Endothelial cell of umbilical vein (primary cell): ENCODE data around the gene MCU. TPM values are rescaled to one million over a fixed set of nuclear protein-coding genes. Genes with fewer than 3 reads are reported as not detected.

ENCODE experiments used
- BruUV-seq: library from RNA; stranded (reverse); fragments of 400-500 nt; replicated peaks from 2 replicates; lab custom pipeline; 2021; lab: Mats Ljungman, UMichigan
- CTCF ChIA-PET: fragments of 300-600, 350-600 bp; sonication (Branson Sonifier 250); formaldehyde crosslinking; loops from one replicate; lab custom pipeline; 2021; ENCODE audit warnings: antibody characterized with exemption, inconsistent platforms; lab: Charles Lee
- POLR2A ChIA-PET: fragments of 300-600, 350-600 bp; sonication (Branson Sonifier 250); formaldehyde crosslinking; loops from one replicate; lab custom pipeline; 2021; ENCODE audit warnings: antibody characterized with exemption, inconsistent platforms; lab: Charles Lee
- DNase-seq: peaks from one replicate; pipeline ENCODE4 v3.0.0-alpha.2; 2011; ENCODE audit warnings: low read depth, low spot score
- FAIRE-seq: peaks from 2 replicates; lab custom pipeline; 2011; peaks lifted over from hg19 to GRCh38; lab: Jason Lieb, UNC
- H2AFZ ChIP-seq: 2 replicates; pipeline ENCODE4 v1.6.0; 2012; ENCODE audit warnings: low read depth, low read length, control low read depth, inconsistent platforms
- H3K27ac ChIP-seq: 2 replicates; pipeline ENCODE4 v1.5.1; 2011; ENCODE audit warnings: low read depth, mild to moderate bottlenecking, control low read depth, low read length, moderate library complexity; ENCODE audit not compliant: insufficient read depth
- H3K27me3 ChIP-seq, 2 experiments: 2 replicates each; pipeline versions ENCODE4 v1.6.0 to v1.6.1; 2011; ENCODE audit warnings: low read length in 2 of 2, mixed read lengths in 1 of 2; ENCODE audit not compliant: control insufficient read depth in 2 of 2, insufficient read depth in 2 of 2
- H3K36me3 ChIP-seq, 2 experiments: 2 replicates in 1 of 2; 3 replicates in 1 of 2; pipeline ENCODE4 v1.5.1; 2011; ENCODE audit warnings: low read length in 2 of 2, mild to moderate bottlenecking in 1 of 2, moderate library complexity in 1 of 2; ENCODE audit not compliant: control insufficient read depth in 2 of 2, insufficient read depth in 2 of 2; ENCODE audit errors: extremely low read depth in 1 of 2
- H3K4me1 ChIP-seq: 3 replicates; pipeline ENCODE4 v1.5.1; 2011; ENCODE audit warnings: mild to moderate bottlenecking, low read length; ENCODE audit not compliant: control insufficient read depth, insufficient read depth; ENCODE audit errors: extremely low read depth
- H3K4me2 ChIP-seq: 2 replicates; pipeline ENCODE4 v1.6.1; 2011; ENCODE audit warnings: low read length, control low read depth, mixed read lengths; ENCODE audit not compliant: insufficient read depth
- H3K4me3 ChIP-seq, 3 experiments: fragments of 200-600 bp in 1 of 3; sonication (generic), shearing (Covaris generic) in 1 of 3; replicated peaks in 1 of 3; 2 replicates each; pipeline ENCODE4 v1.5.1; 2011 to 2016; ENCODE audit warnings: control low read depth in 3 of 3, low read length in 3 of 3, mild to moderate bottlenecking in 2 of 3, inconsistent platforms in 1 of 3, low read depth in 1 of 3, moderate library complexity in 1 of 3; ENCODE audit not compliant: insufficient read depth in 1 of 3
- H3K79me2 ChIP-seq: 2 replicates; pipeline ENCODE4 v1.6.0; 2012; ENCODE audit warnings: low read length, inconsistent platforms; ENCODE audit not compliant: control insufficient read depth, insufficient read depth
- H3K9ac ChIP-seq: replicated peaks from 2 replicates; pipeline ENCODE3; 2011; ENCODE audit warnings: low read length, control low read depth; ENCODE audit not compliant: insufficient read depth; ENCODE audit errors: extremely low read depth
- H3K9me1 ChIP-seq: replicated peaks from 3 replicates; pipeline ENCODE4 v1.6.0; 2011; ENCODE audit warnings: mild to moderate bottlenecking, low read length; ENCODE audit not compliant: control insufficient read depth, insufficient read depth; ENCODE audit errors: extremely low read depth
- H3K9me3 ChIP-seq: replicated peaks from 2 replicates; pipeline ENCODE4 v1.5.1; 2012; ENCODE audit warnings: low read length, inconsistent platforms; ENCODE audit not compliant: control insufficient read depth, insufficient read depth
- H4K20me1 ChIP-seq: replicated peaks from 2 replicates; pipeline ENCODE3; 2011; ENCODE audit warnings: mild to moderate bottlenecking, low read length; ENCODE audit not compliant: control insufficient read depth, insufficient read depth; ENCODE audit errors: extremely low read depth
- EZH2 ChIP-seq: IDR thresholded peaks from 2 replicates; pipeline ENCODE4 v1.6.1; 2012; ENCODE audit warnings: borderline replicate concordance, low read depth, mild to moderate bottlenecking, moderate library complexity, low read length, inconsistent platforms; ENCODE audit not compliant: severe bottlenecking
- FOS ChIP-seq: IDR thresholded peaks from 2 replicates; pipeline ENCODE4 v1.6.1; 2011; ENCODE audit warnings: mild to moderate bottlenecking, low read length, moderate library complexity, borderline replicate concordance; ENCODE audit not compliant: insufficient read depth
- GATA2 ChIP-seq: IDR thresholded peaks from 2 replicates; pipeline ENCODE4 v1.7.0; 2011; ENCODE audit warnings: low read depth, mild to moderate bottlenecking, moderate library complexity, mixed read lengths, low read length; ENCODE audit not compliant: insufficient read length, insufficient read depth
- JUN ChIP-seq: IDR thresholded peaks from 2 replicates; pipeline ENCODE4 v1.6.1; 2011; ENCODE audit warnings: borderline replicate concordance, low read depth; ENCODE audit not compliant: insufficient read length, insufficient read depth
- MYC ChIP-seq: IDR thresholded peaks from one replicate; pipeline ENCODE4 v1.6.1; 2011; ENCODE audit warnings: mild to moderate bottlenecking, low read depth, low read length
- POLR2A ChIP-seq: IDR thresholded peaks from 2 replicates; pipeline ENCODE4 v1.6.1; 2012; ENCODE audit warnings: low read depth, mild to moderate bottlenecking, control low read depth, low read length
- POLR2AphosphoS5 ChIP-seq: IDR thresholded peaks from 2 replicates; pipeline ENCODE4 v1.6.1; 2012; ENCODE audit warnings: low read depth, mild to moderate bottlenecking, control low read depth, low read length, moderate library complexity; ENCODE audit not compliant: insufficient read depth
- dilution Hi-C: fragments of 300-500 bp; cut with MboI; formaldehyde crosslinking; loops from one replicate; pipeline ENCODE4 v1.15.0; 2019; ENCODE audit warnings: low sequenced_read_pairs; ENCODE audit not compliant: extremely low pct_ligation_motif_present
- intact Hi-C: fragments of 100-400 bp; cut with micrococcal nuclease; formaldehyde crosslinking; loops from one replicate; pipeline ENCODE4 v1.10.0; 2022
- polyA plus RNA-seq, 4 experiments: library from polyadenylated mRNA; depleted of rRNA in 3 of 4; stranded (reverse) in 3 of 4; unstranded in 1 of 4; fragments of >200 nt; gene quantifications; 2 replicates each; pipeline versions ENCODE4 v1.2.1 to v1.2.3, GENCODE V29; 2011 to 2012; ENCODE audit warnings: missing spikeins in 1 of 4
- total RNA-seq: library from RNA; stranded (reverse); gene quantifications from 2 replicates; pipeline ENCODE4 v1.2.3, GENCODE V29; 2021
- TF ChIP-seq, protein P1 (sequence below), 2 donors: IDR thresholded peaks; 1 replicate in 1 of 2; 2 replicates in 1 of 2; pipeline ENCODE4 v1.5.1; 2011; ENCODE audit warnings: low read length in 2 of 2, mild to moderate bottlenecking in 2 of 2, moderate library complexity in 2 of 2, control low read depth in 1 of 2, inconsistent platforms in 1 of 2, low read depth in 1 of 2; ENCODE audit not compliant: insufficient read depth in 1 of 2; ENCODE audit errors: extremely low read depth in 1 of 2
- TF ChIP-seq, protein P2 (sequence below): IDR thresholded peaks from 2 replicates; pipeline ENCODE4 v1.6.1; 2011; ENCODE audit not compliant: insufficient read depth, insufficient read length

MCU gene
- total and polyA plus RNA-seq, 2 donors (not counting 3 experiments of a cell fraction or from before 2014, with no cell fraction given), result 25.2 to 37.2 TPM

DNA sequence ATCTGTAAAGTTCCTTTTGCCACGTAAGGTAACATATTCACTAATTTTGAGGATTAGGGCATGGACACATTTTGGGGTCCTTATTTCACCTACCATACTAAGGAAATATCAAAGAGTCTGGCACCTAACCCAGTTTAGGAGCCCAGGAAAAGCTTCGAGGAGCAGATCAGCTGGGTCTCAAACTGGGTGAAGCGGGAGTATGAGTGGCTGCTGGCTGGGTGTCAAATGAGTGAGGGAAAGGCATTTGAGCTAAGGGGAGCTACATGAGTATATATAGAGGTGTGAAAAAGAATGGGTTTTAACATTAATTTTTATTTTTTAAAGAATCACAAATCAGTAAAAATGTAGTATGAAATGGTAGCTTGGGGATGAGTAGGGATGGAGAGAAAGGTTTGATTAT, 71.3 kb downstream of the MCU start:
- CTCF ChIA-PET, result interaction anchor here (0.9 kb wide), 1 partner anchor 68 kb away, joined by 3 read pairs; no protein-coding TSS in a partner anchor
- Histone ChIP-seq H3K27ac (no peak overlapping the region), H3K4me3 (no peak overlapping the region), H3K36me3 (no peaks in the 10 kb centered on the region), H3K9me1 (no peaks in the 10 kb centered on the region), H3K9ac (no peak overlapping the region), H3K79me2 (no peaks in the 10 kb centered on the region), H2AFZ (no peak overlapping the region), H3K9me3 (no peaks in the 10 kb centered on the region), H3K4me2 (no peak overlapping the region), H4K20me1 (no peaks in the 10 kb centered on the region), H3K4me1 (no peaks in the 10 kb centered on the region), H3K27me3 (no peaks in the 10 kb centered on the region)
- POLR2A ChIA-PET, result no interaction called here
- dilution Hi-C loops (no loop called here), intact Hi-C loops (no loop called here)
- DNase-seq, result no peak
- BruUV-seq, result no TSS peak
- TF ChIP-seq EZH2 (no peak), FOS (no peak)
- TF ChIP-seq, protein P1, sequence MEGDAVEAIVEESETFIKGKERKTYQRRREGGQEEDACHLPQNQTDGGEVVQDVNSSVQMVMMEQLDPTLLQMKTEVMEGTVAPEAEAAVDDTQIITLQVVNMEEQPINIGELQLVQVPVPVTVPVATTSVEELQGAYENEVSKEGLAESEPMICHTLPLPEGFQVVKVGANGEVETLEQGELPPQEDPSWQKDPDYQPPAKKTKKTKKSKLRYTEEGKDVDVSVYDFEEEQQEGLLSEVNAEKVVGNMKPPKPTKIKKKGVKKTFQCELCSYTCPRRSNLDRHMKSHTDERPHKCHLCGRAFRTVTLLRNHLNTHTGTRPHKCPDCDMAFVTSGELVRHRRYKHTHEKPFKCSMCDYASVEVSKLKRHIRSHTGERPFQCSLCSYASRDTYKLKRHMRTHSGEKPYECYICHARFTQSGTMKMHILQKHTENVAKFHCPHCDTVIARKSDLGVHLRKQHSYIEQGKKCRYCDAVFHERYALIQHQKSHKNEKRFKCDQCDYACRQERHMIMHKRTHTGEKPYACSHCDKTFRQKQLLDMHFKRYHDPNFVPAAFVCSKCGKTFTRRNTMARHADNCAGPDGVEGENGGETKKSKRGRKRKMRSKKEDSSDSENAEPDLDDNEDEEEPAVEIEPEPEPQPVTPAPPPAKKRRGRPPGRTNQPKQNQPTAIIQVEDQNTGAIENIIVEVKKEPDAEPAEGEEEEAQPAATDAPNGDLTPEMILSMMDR (IDR thresholded peaks at IDR 0.05; ENCODE audit: extremely low read depth in 1 of 2, insufficient read depth in 1 of 2, low read depth in 1 of 2, low read length in 2 of 2), result no peak
- FAIRE-seq, result no peak

DNA sequence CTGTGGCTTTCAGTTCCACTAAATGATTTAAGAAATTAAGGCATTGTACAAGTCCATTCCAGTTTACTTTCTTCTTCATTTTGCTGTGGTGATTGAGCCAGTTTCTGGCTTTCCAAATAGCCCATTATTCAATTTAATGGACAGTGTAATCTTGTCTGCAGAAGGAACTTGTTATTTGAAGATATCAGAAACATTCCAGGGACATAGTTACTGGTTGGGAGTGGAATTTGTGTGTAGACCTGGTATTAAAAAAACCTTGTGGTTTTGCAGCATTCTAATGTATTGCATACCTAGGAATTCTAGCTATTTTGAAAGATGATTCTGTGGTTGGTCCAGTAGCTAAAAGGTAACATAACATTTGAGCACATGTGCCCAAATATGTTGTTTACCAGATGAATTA, 72.2 kb downstream of the MCU start:
- Histone ChIP-seq H3K36me3 (no peaks in the 10 kb centered on the region), H3K27ac (no peak overlapping the region), H3K9me1 (no peaks in the 10 kb centered on the region), H3K4me2 (no peak overlapping the region), H3K4me1 (no peaks in the 10 kb centered on the region), H3K79me2 (no peaks in the 10 kb centered on the region), H3K27me3 (no peaks in the 10 kb centered on the region), H3K4me3 (no peak overlapping the region), H4K20me1 (no peaks in the 10 kb centered on the region), H3K9me3 (no peaks in the 10 kb centered on the region), H3K9ac (no peak overlapping the region), H2AFZ (no peak overlapping the region)
- ChIA-PET POLR2A (no interaction called here), CTCF (interaction anchor here (0.9 kb wide), 1 partner anchor 69 kb away, joined by 3 read pairs; no protein-coding TSS in a partner anchor)
- TF ChIP-seq FOS, result no peak
- no peak for TF ChIP-seq JUN
- no peak for TF ChIP-seq POLR2A
- TF ChIP-seq MYC, result no peak
- TF ChIP-seq, protein P2, sequence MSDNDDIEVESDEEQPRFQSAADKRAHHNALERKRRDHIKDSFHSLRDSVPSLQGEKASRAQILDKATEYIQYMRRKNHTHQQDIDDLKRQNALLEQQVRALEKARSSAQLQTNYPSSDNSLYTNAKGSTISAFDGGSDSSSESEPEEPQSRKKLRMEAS, result no peak
- TF ChIP-seq GATA2, result no peak
- TF ChIP-seq EZH2, result no peak
- TF ChIP-seq POLR2AphosphoS5, result no peak
- TF ChIP-seq, protein P1 (IDR thresholded peaks at IDR 0.05; ENCODE audit: extremely low read depth in 1 of 2, insufficient read depth in 1 of 2, low read depth in 1 of 2, low read length in 2 of 2), result no peak
- no TSS peak for BruUV-seq
- DNase-seq (no peak), FAIRE-seq (no peak)
- dilution Hi-C loops, result no loop called here
- intact Hi-C loops, result no loop called here
